UCSD-AML1 (cell line): ENCODE results near the gene AFG1L.
"Not testable (repeated sequence)": the region's sequence is repeated elsewhere in the genome, so short reads cannot be mapped to it uniquely, and the experiment has no call there.

Experiments
- DNase-seq: peaks from one replicate; lab custom pipeline; 2025; ENCODE audit not compliant: unreplicated experiment; lab: John Stamatoyannopoulos, UW

AFG1L gene

GRCh38 chr6:108449717-108450116 is 154.9 kb downstream of the AFG1L start:
- not testable (repeated sequence) for DNase-seq

- no peak for DNase-seq
These were observed 157.0 kb downstream of the AFG1L start for GRCh38 chr6:108451816-108452215.

DNA sequence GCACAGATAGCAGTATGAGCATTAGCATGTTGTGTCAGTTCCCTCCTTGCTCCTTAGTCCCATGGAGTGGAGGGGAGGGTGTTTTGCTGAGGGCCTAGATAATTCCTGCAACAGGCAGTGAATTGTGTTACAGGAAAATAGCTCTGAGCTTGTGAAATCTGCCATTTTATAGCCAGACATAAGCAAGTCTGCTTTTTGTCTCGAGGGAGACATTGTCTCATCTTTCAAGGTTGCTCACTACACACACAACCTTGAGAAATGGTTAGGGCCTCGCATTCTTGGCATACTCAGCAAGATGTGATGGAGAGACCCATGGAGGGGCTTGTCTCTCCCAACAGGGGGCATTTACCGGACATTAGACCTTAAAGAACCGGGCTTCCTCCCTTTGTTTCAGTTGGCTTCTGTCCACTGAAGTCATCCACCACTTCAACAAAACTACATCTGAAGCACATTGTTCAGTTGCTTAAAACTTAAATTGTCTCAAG is 157.9 kb downstream of the AFG1L start:
- DNase-seq: no peak

- DNase-seq: no peak
These were observed 158.8 kb downstream of the AFG1L start for GRCh38 chr6:108453601-108454185.

GRCh38 chr6:108454356-108454755 is 159.5 kb downstream of the AFG1L start:
- DNase-seq: no peak

DNA sequence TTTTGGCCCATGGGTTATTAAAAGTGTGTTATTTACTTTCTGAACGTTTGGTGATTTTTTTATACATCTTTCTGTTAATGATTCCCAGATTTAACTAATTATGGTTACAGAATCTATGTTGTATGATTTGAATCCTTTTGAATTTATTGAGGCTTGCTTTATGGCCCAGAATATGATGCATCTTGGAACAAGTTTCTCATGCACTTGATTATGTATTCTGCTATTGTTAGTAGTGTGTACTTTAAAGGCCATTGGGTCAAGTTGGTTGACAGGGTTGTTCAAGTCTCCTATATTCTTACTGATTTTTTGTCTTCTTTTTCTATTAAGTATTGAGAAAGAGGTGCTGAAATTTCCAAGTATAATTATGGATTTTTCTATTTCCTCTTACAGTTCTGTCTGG is 160.8 kb downstream of the AFG1L start:
- no peak for DNase-seq

GRCh38 chr6:108463784-108464183 is 168.9 kb downstream of the AFG1L start:
- no peak for DNase-seq

- no peak for DNase-seq
These were observed 169.7 kb downstream of the AFG1L start for GRCh38 chr6:108464418-108465097.

- no peak for DNase-seq
These were observed 170.2 kb downstream of the AFG1L start for GRCh38 chr6:108465098-108465495.

DNA sequence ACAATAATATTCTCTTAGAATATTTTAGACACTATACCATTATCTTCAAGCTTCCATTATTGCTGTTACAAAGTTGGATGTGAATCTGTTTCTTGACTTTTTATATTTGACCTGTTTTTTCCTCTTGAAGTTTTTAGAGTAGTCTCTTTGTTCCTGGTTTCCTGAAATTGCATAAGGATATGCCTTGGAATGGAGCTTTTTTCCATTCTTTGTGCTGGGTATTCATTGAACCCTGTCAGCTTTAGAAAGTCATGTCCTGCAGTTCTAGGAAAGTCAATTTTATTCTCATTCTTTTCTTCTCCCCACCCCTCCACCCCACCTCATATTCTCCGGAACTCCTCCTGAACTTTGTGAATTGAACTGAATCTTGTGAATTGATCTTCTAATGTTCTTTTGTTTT is 173.5 kb downstream of the AFG1L start:
- DNase-seq: no peak

DNA sequence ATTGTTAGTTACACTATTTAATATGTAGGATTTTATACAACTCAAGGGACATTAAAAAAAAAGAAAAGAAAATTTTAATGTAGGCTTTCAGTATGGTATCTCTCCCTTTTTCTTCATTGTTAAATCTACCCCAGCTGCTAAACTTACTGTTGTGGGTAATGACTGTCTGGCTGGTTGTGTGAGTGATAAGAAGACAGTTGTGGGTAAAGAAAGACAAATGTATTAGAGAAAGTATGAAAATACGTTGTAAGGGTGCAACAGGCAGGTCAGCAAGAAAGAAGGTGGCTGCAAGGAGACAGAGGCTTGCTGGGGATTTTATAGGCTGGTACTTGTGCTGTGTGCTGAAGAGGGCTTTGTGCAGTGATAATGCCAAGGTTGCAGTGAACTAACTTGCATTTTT is 174.5 kb downstream of the AFG1L start:
- DNase-seq: no peak

GRCh38 chr6:108473197-108473596 is 178.3 kb downstream of the AFG1L start:
- no peak for DNase-seq

- no peak for DNase-seq
These were observed 181.5 kb downstream of the AFG1L start for GRCh38 chr6:108476376-108476775.

- DNase-seq: no peak
These were observed 182.1 kb downstream of the AFG1L start for GRCh38 chr6:108476847-108477430.

DNA sequence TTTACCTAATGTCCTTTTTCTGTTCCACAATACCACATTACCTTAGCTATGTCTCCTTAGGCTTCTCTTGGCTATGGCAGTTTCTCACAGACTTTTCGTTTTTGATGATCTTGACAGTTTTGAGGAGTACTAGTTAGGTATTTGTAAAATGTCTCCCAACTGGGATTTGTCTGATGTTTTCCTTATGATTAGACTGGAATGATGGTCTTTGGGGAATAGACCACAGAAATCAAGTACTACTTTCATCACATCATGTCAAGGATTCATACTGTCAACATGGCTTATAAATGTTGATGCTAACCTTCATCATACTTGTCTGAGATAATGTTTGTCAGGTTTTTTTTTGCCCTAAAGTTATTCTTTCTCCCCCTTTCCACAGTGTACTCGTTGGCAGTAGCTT is 187.7 kb downstream of the AFG1L start:
- DNase-seq: no peak

GRCh38 chr6:108484016-108484415 is 189.2 kb downstream of the AFG1L start:
- no peak for DNase-seq

DNA sequence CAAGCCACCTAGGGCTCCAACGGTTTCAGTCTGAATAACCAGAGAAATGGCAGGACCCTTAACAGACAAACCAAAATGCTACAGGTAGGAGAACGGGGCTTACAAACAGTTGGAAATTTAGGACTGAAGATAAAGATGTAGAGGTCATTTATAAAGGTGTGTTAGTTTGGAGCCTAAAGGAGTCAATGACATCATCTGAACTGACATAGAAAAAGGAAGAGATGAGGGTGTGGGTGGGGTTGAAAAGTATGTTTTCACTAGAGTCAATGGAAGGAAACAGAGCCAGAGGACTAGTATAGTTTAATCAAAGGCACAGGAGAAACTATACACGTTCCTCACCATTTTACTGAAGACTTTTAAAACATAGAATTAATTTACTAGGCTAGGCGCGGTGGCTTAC is 194.8 kb downstream of the AFG1L start:
- no peak for DNase-seq

DNA sequence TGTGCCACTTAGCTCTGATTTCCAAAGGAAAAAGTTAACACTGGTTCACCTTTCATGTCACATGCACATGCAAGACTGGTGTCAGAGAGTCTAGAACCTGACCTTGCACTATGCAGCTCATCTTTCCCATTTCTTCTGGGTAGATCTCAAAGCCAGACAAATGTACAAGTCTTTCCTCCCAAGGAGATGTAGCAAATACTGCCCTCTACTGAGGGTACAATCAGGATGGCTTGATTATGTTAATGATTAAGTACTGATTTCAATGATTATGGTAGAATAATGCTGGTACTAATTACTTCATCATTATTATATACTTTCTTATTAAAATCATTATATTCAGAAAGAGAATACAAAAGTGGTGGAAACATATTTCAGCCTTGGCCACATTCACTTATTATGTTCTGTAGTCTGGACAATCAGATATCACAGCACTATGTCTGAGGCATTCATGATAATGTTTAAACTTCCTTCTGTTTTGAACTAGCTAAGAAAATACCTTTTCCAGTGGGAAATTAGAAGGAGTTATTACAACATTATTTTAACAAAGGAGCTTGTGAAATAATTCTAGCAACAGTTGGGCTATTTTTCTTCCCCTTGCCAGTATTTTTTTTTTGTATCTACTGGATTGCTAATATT is 197.4 kb downstream of the AFG1L start:
- no peak for DNase-seq

- no peak for DNase-seq
These were observed 199.6 kb downstream of the AFG1L start for GRCh38 chr6:108494434-108494833.

GRCh38 chr6:108497883-108498282 is 203.0 kb downstream of the AFG1L start:
- DNase-seq: peak; percentile 23

- DNase-seq: no peak
These were observed 206.7 kb downstream of the AFG1L start for GRCh38 chr6:108501559-108501958.

DNA sequence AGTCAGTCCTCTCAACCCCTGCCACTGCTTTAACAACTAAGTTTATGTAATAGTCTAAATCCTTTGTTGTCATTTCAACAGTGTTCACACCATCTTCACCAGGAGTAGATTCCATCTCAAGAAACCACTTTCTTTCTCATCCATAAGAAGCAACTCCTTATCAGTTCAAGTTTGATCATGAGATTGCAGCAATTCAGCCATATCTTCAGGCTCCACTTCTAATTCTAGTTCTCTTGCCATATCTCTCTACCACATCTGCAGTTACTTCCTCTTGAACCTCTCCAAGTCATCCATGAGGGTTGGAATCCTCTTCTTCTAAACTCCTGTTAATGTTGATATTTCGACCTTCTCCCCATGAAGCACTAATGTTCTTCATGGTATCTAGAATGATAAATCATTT is 208.0 kb downstream of the AFG1L start:
- DNase-seq: no peak
